WTC11 (cell line): ENCODE data around the gene CCL22. TPM values are rescaled to one million over a fixed set of nuclear protein-coding genes. Genes with fewer than 3 reads are reported as not detected.
"Not testable (repeated sequence)": the region's sequence is repeated elsewhere in the genome, so short reads cannot be mapped to it uniquely, and the experiment has no call there.

ENCODE experiments used
- ATAC-seq: fragments of 200-7000 bp; cut with Tn5 transposase; 2 replicates; pipeline ENCODE4 v1.10.0; 2021; ENCODE audit warnings: mild to moderate bottlenecking, moderate library complexity
- CTCF ChIA-PET: fragments of 300-600 bp; sonication (Branson Sonifier 250); formaldehyde crosslinking; loops from one replicate; lab custom pipeline; 2021; ENCODE audit warnings: antibody characterized with exemption; lab: Charles Lee
- POLR2A ChIA-PET: fragments of 350-600 bp; sonication (Branson Sonifier 250); formaldehyde crosslinking; loops from one replicate; lab custom pipeline; 2021; ENCODE audit warnings: antibody characterized with exemption; lab: Charles Lee
- DNase-seq: peaks from one replicate; pipeline ENCODE4 v3.0.0; 2021; ENCODE audit warnings: low spot score
- H3K27ac Mint-ChIP-seq: 2 replicates; pipeline ENCODE4 v1.8.0; 2021; ENCODE audit warnings: mixed read lengths
- H3K27me3 Mint-ChIP-seq: 2 replicates; pipeline ENCODE4 v1.8.0; 2021; ENCODE audit warnings: low read depth, mild to moderate bottlenecking, moderate library complexity, mixed read lengths
- H3K36me3 Mint-ChIP-seq: 2 replicates; pipeline ENCODE4 v1.8.0; 2021; ENCODE audit warnings: mixed read lengths
- H3K4me1 Mint-ChIP-seq: 2 replicates; pipeline ENCODE4 v1.8.0; 2022; ENCODE audit warnings: mixed read lengths
- H3K4me3 Mint-ChIP-seq: 2 replicates; pipeline ENCODE4 v1.8.0; 2021; ENCODE audit warnings: mild to moderate bottlenecking, moderate library complexity, mixed read lengths
- H3K9me3 Mint-ChIP-seq: 2 replicates; pipeline ENCODE4 v1.8.0; 2021; ENCODE audit warnings: mixed read lengths
- AR ChIP-seq: fragments of 250-450 bp; sonication (Bioruptor Pico); IDR thresholded peaks from 2 replicates; pipeline ENCODE4 v1.9.0; 2021; ENCODE audit warnings: mild to moderate bottlenecking
- ATF3 ChIP-seq: sonication (generic); formaldehyde crosslinking; conservative IDR thresholded peaks from 2 replicates; pipeline ENCODE4 v1.8.1; 2022; ENCODE audit warnings: mild to moderate bottlenecking, missing genetic modification reagents
- KAT7 ChIP-seq: sonication (generic); formaldehyde crosslinking; IDR thresholded peaks from 2 replicates; pipeline ENCODE4 v1.8.1; 2023; ENCODE audit warnings: missing genetic modification reagents, mild to moderate bottlenecking, borderline replicate concordance
- MYBL2 ChIP-seq: sonication (generic); formaldehyde crosslinking; IDR thresholded peaks from 2 replicates; pipeline ENCODE4 v1.8.1; 2023; ENCODE audit warnings: mild to moderate bottlenecking, moderate library complexity, missing genetic modification reagents
- RELA ChIP-seq: sonication (generic); formaldehyde crosslinking; IDR thresholded peaks from 2 replicates; pipeline ENCODE4 v1.8.1; 2022; ENCODE audit warnings: missing genetic modification reagents, mild to moderate bottlenecking, borderline replicate concordance
- RORB ChIP-seq: fragments of 250-450 bp; sonication (Bioruptor Pico); IDR thresholded peaks from 2 replicates; pipeline ENCODE4 v1.9.0; 2021; ENCODE audit warnings: mild to moderate bottlenecking
- TCF7 ChIP-seq: sonication (generic); formaldehyde crosslinking; IDR thresholded peaks from 2 replicates; pipeline ENCODE4 v1.8.0; 2022; ENCODE audit warnings: mild to moderate bottlenecking, low read depth, missing genetic modification reagents, moderate library complexity
- TEAD1 ChIP-seq: sonication (generic); formaldehyde crosslinking; IDR thresholded peaks from 2 replicates; pipeline ENCODE4 v1.8.0; 2022; ENCODE audit warnings: mild to moderate bottlenecking, missing genetic modification reagents
- ZNF121 ChIP-seq: sonication (generic); formaldehyde crosslinking; IDR thresholded peaks from 2 replicates; pipeline ENCODE4 v1.8.0; 2023; ENCODE audit warnings: missing genetic modification reagents
- ZNF232 ChIP-seq: sonication (generic); formaldehyde crosslinking; IDR thresholded peaks from 2 replicates; pipeline ENCODE4 v1.8.0; 2022; ENCODE audit warnings: mild to moderate bottlenecking, missing genetic modification reagents
- ZNF281 ChIP-seq: sonication (generic); formaldehyde crosslinking; IDR thresholded peaks from 2 replicates; pipeline ENCODE4 v1.8.0; 2023; ENCODE audit warnings: mild to moderate bottlenecking, missing genetic modification reagents
- ZNF317 ChIP-seq: sonication (generic); formaldehyde crosslinking; IDR thresholded peaks from 2 replicates; pipeline ENCODE4 v1.8.1; 2023; ENCODE audit warnings: low read depth, mild to moderate bottlenecking, moderate library complexity, missing genetic modification reagents, borderline replicate concordance
- total RNA-seq: library from RNA; stranded (reverse); gene quantifications from 3 replicates; pipeline ENCODE4 v1.2.3, GENCODE V29; 2021
- TF ChIP-seq, protein P1 (sequence below): sonication (generic); formaldehyde crosslinking; IDR thresholded peaks from 2 replicates; pipeline ENCODE4 v1.8.0; 2022; ENCODE audit warnings: mild to moderate bottlenecking, missing genetic modification reagents
- TF ChIP-seq, protein P2 (sequence below): sonication (generic); formaldehyde crosslinking; IDR thresholded peaks from 2 replicates; pipeline ENCODE4 v1.8.0; 2023; ENCODE audit warnings: missing genetic modification reagents, mild to moderate bottlenecking, borderline replicate concordance
- TF ChIP-seq, protein P3 (sequence below): sonication (generic); formaldehyde crosslinking; IDR thresholded peaks from 2 replicates; pipeline ENCODE4 v1.8.1; 2023; ENCODE audit warnings: mild to moderate bottlenecking, missing genetic modification reagents, moderate library complexity

Gene CCL22
- total RNA-seq, 1 experiment from 2014 or later, result 0.35 TPM

GRCh38 chr16:57373117-57373947 lies 14.7 kb downstream of the CCL22 start:
- Mint-ChIP-seq H3K27ac (0 out of 2 replicates have a peak overlapping the region, but pooled peaks have one; percentile 53), H3K27me3 (peaks cover 2% of the 10 kb centered on the region; the same call in 1 of the 2 replicates), H3K9me3 (no peaks in the 10 kb centered on the region), H3K4me1 (peaks cover 18% of the 10 kb centered on the region), H3K4me3 (no peak overlapping the region), H3K36me3 (no peaks in the 10 kb centered on the region)
- CTCF ChIA-PET, result interaction anchor here (1.1 to 6.2 kb wide), 2 partner anchors 44 to 73 kb away, joined by 8 to 63 read pairs; no protein-coding TSS in a partner anchor
- TF ChIP-seq, protein P1, sequence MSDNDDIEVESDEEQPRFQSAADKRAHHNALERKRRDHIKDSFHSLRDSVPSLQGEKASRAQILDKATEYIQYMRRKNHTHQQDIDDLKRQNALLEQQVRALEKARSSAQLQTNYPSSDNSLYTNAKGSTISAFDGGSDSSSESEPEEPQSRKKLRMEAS, result no peak
- TF ChIP-seq ZNF232 (CRISPR knock-in tag) (no peak), ZNF281 (CRISPR knock-in tag) (no peak), AR (no peak), ZNF121 (CRISPR knock-in tag) (no peak), KAT7 (no peak), ATF3 (CRISPR knock-in tag) (no peak), TCF7 (CRISPR knock-in tag) (no peak)
- TF ChIP-seq, protein P2, sequence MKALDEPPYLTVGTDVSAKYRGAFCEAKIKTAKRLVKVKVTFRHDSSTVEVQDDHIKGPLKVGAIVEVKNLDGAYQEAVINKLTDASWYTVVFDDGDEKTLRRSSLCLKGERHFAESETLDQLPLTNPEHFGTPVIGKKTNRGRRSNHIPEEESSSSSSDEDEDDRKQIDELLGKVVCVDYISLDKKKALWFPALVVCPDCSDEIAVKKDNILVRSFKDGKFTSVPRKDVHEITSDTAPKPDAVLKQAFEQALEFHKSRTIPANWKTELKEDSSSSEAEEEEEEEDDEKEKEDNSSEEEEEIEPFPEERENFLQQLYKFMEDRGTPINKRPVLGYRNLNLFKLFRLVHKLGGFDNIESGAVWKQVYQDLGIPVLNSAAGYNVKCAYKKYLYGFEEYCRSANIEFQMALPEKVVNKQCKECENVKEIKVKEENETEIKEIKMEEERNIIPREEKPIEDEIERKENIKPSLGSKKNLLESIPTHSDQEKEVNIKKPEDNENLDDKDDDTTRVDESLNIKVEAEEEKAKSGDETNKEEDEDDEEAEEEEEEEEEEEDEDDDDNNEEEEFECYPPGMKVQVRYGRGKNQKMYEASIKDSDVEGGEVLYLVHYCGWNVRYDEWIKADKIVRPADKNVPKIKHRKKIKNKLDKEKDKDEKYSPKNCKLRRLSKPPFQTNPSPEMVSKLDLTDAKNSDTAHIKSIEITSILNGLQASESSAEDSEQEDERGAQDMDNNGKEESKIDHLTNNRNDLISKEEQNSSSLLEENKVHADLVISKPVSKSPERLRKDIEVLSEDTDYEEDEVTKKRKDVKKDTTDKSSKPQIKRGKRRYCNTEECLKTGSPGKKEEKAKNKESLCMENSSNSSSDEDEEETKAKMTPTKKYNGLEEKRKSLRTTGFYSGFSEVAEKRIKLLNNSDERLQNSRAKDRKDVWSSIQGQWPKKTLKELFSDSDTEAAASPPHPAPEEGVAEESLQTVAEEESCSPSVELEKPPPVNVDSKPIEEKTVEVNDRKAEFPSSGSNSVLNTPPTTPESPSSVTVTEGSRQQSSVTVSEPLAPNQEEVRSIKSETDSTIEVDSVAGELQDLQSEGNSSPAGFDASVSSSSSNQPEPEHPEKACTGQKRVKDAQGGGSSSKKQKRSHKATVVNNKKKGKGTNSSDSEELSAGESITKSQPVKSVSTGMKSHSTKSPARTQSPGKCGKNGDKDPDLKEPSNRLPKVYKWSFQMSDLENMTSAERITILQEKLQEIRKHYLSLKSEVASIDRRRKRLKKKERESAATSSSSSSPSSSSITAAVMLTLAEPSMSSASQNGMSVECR (CRISPR knock-in tag), result no peak
- ATAC-seq (no peak), DNase-seq (no peak)
- POLR2A ChIA-PET, result interaction anchor here (0.6 kb wide), 1 partner anchor 1656 kb away, joined by 8 read pairs; no protein-coding TSS in a partner anchor

DNA sequence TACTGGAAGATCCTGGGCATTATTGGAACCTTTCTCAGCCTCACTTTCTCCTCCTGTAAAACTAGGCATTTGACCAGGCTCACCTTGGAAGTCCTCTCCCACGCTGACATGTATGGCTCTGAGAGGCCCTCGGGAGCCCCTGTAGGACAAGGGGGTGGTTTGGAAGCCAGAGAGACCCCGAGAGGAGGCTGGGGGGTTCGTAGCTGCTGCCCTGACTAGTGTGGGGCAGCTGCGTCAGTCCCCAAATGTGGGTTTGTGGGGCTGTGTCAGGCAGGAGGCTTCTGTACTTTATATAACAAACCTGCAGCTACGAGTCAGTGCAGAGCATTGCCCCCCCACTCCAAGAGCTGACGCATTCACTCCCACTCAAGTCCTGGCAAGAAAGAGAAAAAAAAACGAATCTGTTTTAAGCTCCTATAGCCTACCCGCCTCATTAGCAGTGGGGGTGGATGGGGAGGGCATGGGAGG lies 15.5 kb downstream of the CCL22 start:
- ATAC-seq (no peak), DNase-seq (no peak)
- H3K36me3 Mint-ChIP-seq, result no peaks in the 10 kb centered on the region
- H3K27ac Mint-ChIP-seq, result 0 out of 2 replicates have a peak overlapping the region, but pooled peaks have one; percentile 15
- no peak overlapping the region for H3K4me3 Mint-ChIP-seq
- TF ChIP-seq ZNF317 (CRISPR knock-in tag), result no peak
- TF ChIP-seq, protein P3, sequence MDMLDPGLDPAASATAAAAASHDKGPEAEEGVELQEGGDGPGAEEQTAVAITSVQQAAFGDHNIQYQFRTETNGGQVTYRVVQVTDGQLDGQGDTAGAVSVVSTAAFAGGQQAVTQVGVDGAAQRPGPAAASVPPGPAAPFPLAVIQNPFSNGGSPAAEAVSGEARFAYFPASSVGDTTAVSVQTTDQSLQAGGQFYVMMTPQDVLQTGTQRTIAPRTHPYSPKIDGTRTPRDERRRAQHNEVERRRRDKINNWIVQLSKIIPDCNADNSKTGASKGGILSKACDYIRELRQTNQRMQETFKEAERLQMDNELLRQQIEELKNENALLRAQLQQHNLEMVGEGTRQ, result no peak
- no peak for TF ChIP-seq RELA
- no peak for TF ChIP-seq RORB (CRISPR knock-in tag)
- TF ChIP-seq AR, result no peak
- no peak for TF ChIP-seq TEAD1
- no peak for TF ChIP-seq MYBL2 (CRISPR knock-in tag)
- peaks cover 2% of the 10 kb centered on the region; the same call in 1 of the 2 replicates for H3K27me3 Mint-ChIP-seq
- POLR2A ChIA-PET, result no interaction called here
- no peaks in the 10 kb centered on the region for H3K9me3 Mint-ChIP-seq
- CTCF ChIA-PET, result interaction anchor here (6.2 kb wide), 1 partner anchor 44 kb away, joined by 63 read pairs; no protein-coding TSS in a partner anchor
- H3K4me1 Mint-ChIP-seq, result peaks cover 18% of the 10 kb centered on the region

GRCh38 chr16:57374925-57375465 lies 16.4 kb downstream of the CCL22 start:
- H3K4me3 Mint-ChIP-seq, H3K9me3 Mint-ChIP-seq, H3K27ac Mint-ChIP-seq, DNase-seq, H3K36me3 Mint-ChIP-seq, POLR2A ChIA-PET, ATAC-seq, H3K27me3 Mint-ChIP-seq: not testable (repeated sequence)
- CTCF ChIA-PET, result interaction anchor here (1.8 to 6.2 kb wide), 2 partner anchors 42 to 43 kb away, joined by 5 to 63 read pairs; no protein-coding TSS in a partner anchor
- H3K4me1 Mint-ChIP-seq, result peaks cover 18% of the 10 kb centered on the region
